MCF 10A (cell line): ENCODE results near the gene GMPPA. TPM values are rescaled to one million over a fixed set of nuclear protein-coding genes. Genes with fewer than 3 reads are reported as not detected.

Experiments
- BruUV-seq: library from RNA; stranded (reverse); fragments of 400-500 nt; replicated peaks from 2 replicates; lab custom pipeline; 2021; lab: Mats Ljungman, UMichigan
- CTCF ChIA-PET: fragments of 300-600 bp; sonication (Branson Sonifier 250); formaldehyde crosslinking; extraction: SDS; loops from one replicate; lab custom pipeline; 2021; ENCODE audit warnings: antibody characterized with exemption, inconsistent platforms; lab: Yijun Ruan, JAX
- POLR2A ChIA-PET: fragments of 300-600, 350-650 bp; sonication (Branson Sonifier 250); formaldehyde crosslinking; extraction: SDS; loops from one replicate; lab custom pipeline; 2020; ENCODE audit warnings: antibody characterized with exemption, inconsistent platforms; lab: Yijun Ruan, JAX
- DNase-seq: peaks from one replicate; pipeline ENCODE4 v3.0.0-alpha.2; 2018; ENCODE audit not compliant: unreplicated experiment
- H3K27ac Mint-ChIP-seq: one replicate; pipeline ENCODE4 v1.8.0; 2022; ENCODE audit warnings: mild to moderate bottlenecking, low read depth, mixed read lengths; ENCODE audit not compliant: unreplicated experiment
- H3K27me3 Mint-ChIP-seq: one replicate; pipeline ENCODE4 v1.8.0; 2022; ENCODE audit warnings: mixed read lengths; ENCODE audit not compliant: insufficient read depth, unreplicated experiment
- H3K36me3 Mint-ChIP-seq: one replicate; pipeline ENCODE4 v1.8.0; 2022; ENCODE audit warnings: mild to moderate bottlenecking, moderate library complexity, mixed read lengths; ENCODE audit not compliant: insufficient read depth, unreplicated experiment
- H3K4me1 Mint-ChIP-seq: one replicate; pipeline ENCODE4 v1.8.0; 2022; ENCODE audit warnings: mixed read lengths; ENCODE audit not compliant: insufficient read depth, unreplicated experiment
- H3K4me3 Mint-ChIP-seq: one replicate; pipeline ENCODE4 v1.8.0; 2022; ENCODE audit warnings: mild to moderate bottlenecking, moderate library complexity, mixed read lengths; ENCODE audit not compliant: unreplicated experiment
- H3K9me3 Mint-ChIP-seq: one replicate; pipeline ENCODE4 v1.8.0; 2022; ENCODE audit warnings: mixed read lengths; ENCODE audit not compliant: unreplicated experiment
- intact Hi-C: fragments of 100-400 bp; cut with micrococcal nuclease; formaldehyde crosslinking; loops from 2 replicates; pipeline ENCODE4 v1.14.1; 2022
- total RNA-seq: library from RNA; stranded (reverse); gene quantifications from 2 replicates; pipeline ENCODE4 v1.2.3, GENCODE V29; 2022
- TF ChIP-seq, protein P1 (sequence below): fragments of 200-600 bp; IDR thresholded peaks from one replicate; pipeline ENCODE4 v1.8.0; 2022; ENCODE audit warnings: antibody characterized with exemption, mild to moderate bottlenecking; ENCODE audit not compliant: unreplicated experiment

GMPPA gene
- total RNA-seq, 1 experiment from 2014 or later, result 70.7 TPM

- ChIA-PET POLR2A (interaction anchor here (0.6 kb wide), 2 partner anchors 55 to 263 kb away, joined by 3 read pairs; no protein-coding TSS in a partner anchor), CTCF (interaction anchor here (0.6 to 5.0 kb wide), 17 partner anchors 8 to 219 kb away, joined by 3 to 41 read pairs (median 4); no protein-coding TSS in a partner anchor)
- DNase-seq, result peak; percentile 55
- peaks cover 23% of the 10 kb centered on the region for H3K4me1 Mint-ChIP-seq
- no peaks in the 10 kb centered on the region for H3K27me3 Mint-ChIP-seq
- TF ChIP-seq, protein P1, sequence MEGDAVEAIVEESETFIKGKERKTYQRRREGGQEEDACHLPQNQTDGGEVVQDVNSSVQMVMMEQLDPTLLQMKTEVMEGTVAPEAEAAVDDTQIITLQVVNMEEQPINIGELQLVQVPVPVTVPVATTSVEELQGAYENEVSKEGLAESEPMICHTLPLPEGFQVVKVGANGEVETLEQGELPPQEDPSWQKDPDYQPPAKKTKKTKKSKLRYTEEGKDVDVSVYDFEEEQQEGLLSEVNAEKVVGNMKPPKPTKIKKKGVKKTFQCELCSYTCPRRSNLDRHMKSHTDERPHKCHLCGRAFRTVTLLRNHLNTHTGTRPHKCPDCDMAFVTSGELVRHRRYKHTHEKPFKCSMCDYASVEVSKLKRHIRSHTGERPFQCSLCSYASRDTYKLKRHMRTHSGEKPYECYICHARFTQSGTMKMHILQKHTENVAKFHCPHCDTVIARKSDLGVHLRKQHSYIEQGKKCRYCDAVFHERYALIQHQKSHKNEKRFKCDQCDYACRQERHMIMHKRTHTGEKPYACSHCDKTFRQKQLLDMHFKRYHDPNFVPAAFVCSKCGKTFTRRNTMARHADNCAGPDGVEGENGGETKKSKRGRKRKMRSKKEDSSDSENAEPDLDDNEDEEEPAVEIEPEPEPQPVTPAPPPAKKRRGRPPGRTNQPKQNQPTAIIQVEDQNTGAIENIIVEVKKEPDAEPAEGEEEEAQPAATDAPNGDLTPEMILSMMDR, result peak; percentile 26
- H3K9me3 Mint-ChIP-seq, result no peaks in the 10 kb centered on the region
- no peak overlapping the region for H3K27ac Mint-ChIP-seq
- intact Hi-C loops, result loop anchor here (1.0 to 2.0 kb wide), 2 partner anchors 27 to 55 kb away; no protein-coding TSS in a partner anchor
- no TSS peak for BruUV-seq
- peaks cover 10% of the 10 kb centered on the region for H3K36me3 Mint-ChIP-seq
- H3K4me3 Mint-ChIP-seq, result no peak overlapping the region
These were observed 40.8 kb upstream of the GMPPA start for GRCh38 chr2:219457784-219458369.

DNA sequence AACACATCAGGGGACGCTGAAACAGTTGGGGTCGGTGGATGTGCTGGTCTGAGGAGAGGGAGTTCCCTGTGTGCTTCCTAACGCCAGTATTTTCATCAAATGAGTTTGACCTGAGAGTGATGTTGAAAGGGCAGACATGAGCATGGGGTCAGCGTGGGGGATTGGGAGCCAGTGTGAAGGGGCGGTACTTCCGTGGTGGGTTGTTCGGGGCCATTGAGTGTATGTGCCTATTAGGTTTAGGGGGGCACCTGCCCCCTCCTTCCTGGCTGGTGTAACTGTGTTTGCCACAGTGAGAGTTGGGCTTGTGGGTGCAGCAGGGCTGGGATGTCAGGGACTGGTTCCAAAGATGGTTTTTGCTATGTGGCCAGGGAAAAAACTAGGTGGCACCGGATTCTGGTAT, 39.7 kb upstream of the GMPPA start:
- intact Hi-C loops, result loop anchor here (1.0 to 2.0 kb wide), 3 partner anchors 28 to 71 kb away; no protein-coding TSS in a partner anchor
- no peak for DNase-seq
- BruUV-seq, result no TSS peak
- peaks cover 11% of the 10 kb centered on the region for H3K4me1 Mint-ChIP-seq
- CTCF ChIA-PET, result interaction anchor here (0.5 to 5.0 kb wide), 14 partner anchors 19 to 615 kb away, joined by 3 to 41 read pairs (median 4); no protein-coding TSS in a partner anchor
- no peak overlapping the region for H3K27ac Mint-ChIP-seq
- peaks cover 12% of the 10 kb centered on the region for H3K36me3 Mint-ChIP-seq
- H3K9me3 Mint-ChIP-seq, result no peaks in the 10 kb centered on the region
- H3K4me3 Mint-ChIP-seq, result no peak overlapping the region
- POLR2A ChIA-PET, result no interaction called here
- no peaks in the 10 kb centered on the region for H3K27me3 Mint-ChIP-seq
- TF ChIP-seq, protein P1, result no peak

GRCh38 chr2:219459460-219460311, 39.0 kb upstream of the GMPPA start:
- peaks cover 6% of the 10 kb centered on the region for H3K4me1 Mint-ChIP-seq
- BruUV-seq, result no TSS peak
- peaks cover 12% of the 10 kb centered on the region for H3K36me3 Mint-ChIP-seq
- ChIA-PET POLR2A (no interaction called here), CTCF (interaction anchor here (0.5 to 5.0 kb wide), 10 partner anchors 19 to 614 kb away, joined by 3 to 41 read pairs (median 4); no protein-coding TSS in a partner anchor)
- peak; percentile 55 for DNase-seq
- intact Hi-C loops, result loop anchor here (1.0 to 2.0 kb wide), 2 partner anchors 29 to 71 kb away; no protein-coding TSS in a partner anchor
- H3K27me3 Mint-ChIP-seq, result no peaks in the 10 kb centered on the region
- no peak overlapping the region for H3K4me3 Mint-ChIP-seq
- no peak overlapping the region for H3K27ac Mint-ChIP-seq
- no peaks in the 10 kb centered on the region for H3K9me3 Mint-ChIP-seq
- TF ChIP-seq, protein P1, result peak; percentile 76
